HL-60/S4 treated with phorbol 12-myristate 13-acetate at 8.2 ng/mL for 4 days and 3 days (cell line): ENCODE measurements around the gene LDB1.

Experiments
- in situ Hi-C: fragments of 300-500 bp; cut with MboI; formaldehyde crosslinking; loops from 2 replicates; pipeline ENCODE4 v1.15.0; 2022; ENCODE audit warnings: low sequenced_read_pairs

Gene LDB1

DNA sequence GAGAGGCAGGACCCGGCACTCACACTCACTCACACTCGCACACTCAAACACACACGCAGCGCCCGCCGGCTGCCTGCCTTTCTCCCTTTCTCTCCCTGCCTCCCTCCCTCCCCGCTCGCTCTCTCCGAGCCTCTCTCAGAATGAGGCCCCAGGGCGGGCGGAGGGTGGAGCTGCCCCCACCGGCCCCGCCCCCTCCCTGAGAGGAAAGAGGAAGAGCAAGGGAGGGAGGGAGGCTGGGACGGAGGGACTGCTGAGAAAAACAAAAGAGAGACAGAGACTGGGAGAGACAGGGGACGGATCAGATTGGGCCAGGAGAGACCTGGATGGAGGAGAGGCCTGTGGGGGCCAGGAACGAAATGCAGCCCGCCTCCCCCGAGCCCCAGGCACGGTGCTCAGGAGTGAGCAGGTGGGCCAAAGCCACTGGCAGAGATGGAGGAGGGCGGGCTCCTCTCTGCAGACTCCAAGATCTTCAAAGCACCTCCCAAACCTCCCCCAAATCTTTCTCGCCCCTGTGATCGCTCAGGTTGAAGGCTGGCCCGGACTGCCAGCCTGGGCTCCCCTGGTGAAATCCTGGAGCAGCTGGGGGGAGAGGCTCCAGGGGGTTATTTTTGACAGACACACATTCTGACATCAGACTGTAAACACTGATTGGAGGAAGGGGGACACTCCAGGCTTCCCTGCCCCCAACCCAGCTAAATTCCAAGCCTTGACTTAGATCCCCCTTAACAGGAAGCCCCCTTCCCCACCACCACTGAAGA, 5.1 kb downstream of the LDB1 start:
- in situ Hi-C loops: no loop called here

DNA sequence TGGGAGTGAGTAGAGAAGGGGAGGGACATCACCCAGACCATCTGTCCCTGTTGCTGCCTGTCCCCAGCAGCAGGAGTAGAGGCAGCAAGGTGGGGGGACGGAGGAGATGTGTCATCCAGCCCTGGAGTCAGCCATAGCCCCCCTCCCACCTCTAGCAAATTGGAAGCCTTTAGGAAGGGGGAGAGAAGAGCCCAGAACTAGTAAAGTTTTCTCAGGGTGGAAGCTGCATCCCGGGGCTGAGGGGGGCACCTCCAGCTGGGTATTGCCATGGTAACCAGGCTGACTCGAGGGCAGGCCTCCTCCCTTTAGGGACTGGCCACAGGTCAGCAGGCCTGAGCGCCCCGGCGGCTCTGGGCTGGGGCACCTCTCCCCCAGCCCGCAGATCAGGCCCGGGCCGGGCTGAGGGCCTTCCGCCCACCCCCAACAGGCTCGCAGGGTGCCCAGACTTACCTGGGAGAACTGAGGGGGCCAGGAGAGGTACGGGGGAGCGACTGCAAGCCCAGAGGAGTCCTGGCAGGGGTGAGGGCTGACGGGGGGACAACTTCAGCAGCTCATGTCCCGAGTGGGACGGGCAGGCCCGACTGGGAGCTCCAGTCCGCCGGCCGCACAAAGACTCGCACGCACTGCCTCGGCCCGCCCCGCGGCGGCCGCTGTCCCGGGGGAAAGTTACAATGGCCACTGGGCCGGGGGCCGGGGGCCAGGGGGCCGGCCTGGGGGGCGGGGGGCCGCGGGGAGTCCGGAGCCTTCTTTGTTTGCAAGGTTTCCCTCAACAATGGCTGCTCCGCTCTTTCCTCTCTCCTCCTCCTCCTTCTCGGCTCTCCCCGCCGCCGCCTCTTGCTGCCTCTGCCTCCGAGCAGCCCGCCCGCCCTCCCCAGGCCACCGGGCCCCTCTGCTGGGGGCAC, 6.0 kb downstream of the LDB1 start:
- in situ Hi-C loops: no loop called here

DNA sequence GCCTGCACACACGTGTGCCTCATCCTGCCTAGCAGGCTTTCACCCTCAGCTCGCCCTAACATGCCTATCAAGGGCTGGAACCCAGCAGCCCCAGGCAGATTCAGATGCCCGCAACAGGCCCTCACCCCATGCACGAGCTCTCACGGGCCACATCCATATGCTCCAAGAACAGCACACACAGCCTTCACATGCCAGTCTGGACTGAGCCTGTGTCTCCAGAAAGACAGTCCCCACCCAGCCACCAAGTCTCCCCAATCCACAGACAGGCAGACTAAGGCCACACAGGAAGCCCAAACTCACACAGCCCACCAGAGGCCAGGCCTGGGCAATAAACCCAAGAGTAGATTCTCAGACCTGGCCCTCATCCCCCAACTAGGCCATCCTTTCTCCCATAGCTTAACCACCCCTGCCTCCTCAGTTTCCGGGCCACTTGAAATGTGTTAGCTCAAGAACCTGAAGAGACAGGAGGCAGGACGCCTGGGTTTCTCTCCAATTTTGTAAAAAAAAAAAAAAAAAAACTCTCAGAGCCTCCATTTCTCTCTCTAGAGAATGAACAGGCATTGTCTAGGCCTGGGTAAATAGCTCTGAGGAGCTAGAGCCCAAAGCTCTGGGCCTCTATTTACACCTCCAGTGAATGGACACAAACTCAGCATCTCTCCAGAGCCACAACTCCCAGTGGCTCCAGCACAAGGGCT, 6.8 kb downstream of the LDB1 start:
- in situ Hi-C loops: no loop called here

DNA sequence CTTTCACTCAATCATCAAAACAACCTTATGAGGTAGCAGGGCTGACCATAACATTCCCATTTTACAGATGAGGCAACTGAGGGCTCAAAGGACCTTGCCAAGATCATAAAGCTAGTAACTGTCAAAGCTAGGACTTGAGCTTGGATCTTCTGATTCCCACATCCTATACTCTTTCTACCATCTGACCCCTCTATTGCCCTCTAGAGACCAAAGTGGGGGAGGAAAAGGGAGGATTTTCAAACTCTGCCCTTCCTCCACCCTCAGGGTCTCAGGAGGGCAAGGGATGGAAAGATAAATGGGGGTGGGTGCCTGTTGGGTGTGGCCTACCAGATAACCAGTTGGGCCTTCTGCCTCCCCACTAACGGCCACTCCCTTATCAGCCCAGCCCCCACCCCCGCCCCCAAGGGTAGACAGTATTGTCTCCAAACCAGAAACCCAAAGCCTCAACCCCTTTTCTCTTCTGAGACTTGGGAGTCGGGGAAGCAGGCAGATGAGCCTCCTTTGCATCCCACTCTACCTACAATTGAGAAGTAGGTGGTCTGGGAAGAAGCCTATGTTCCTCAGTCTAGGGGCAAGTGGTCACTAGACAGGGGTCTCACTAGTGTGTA, 7.9 kb downstream of the LDB1 start:
- in situ Hi-C loops: no loop called here

DNA sequence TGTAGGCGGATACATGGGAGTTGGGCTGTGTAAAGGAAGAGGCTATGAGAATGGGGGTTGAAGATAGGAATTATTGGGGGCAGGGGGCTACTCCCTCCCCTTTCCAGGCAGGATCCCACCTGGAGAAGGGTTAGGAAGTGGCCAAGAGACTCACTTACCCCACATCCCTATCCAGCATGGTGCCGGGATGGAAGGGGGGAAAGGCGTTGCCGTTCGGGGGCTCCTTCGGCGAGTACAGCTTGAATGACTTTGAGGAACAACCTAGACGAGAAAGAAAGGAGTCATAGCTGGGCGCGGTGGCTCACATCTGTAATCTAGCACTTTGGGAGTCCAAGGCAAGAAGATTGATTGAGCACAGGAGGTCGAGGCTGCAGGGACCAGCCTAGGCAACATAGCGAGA, 8.9 kb downstream of the LDB1 start:
- in situ Hi-C loops: no loop called here

DNA sequence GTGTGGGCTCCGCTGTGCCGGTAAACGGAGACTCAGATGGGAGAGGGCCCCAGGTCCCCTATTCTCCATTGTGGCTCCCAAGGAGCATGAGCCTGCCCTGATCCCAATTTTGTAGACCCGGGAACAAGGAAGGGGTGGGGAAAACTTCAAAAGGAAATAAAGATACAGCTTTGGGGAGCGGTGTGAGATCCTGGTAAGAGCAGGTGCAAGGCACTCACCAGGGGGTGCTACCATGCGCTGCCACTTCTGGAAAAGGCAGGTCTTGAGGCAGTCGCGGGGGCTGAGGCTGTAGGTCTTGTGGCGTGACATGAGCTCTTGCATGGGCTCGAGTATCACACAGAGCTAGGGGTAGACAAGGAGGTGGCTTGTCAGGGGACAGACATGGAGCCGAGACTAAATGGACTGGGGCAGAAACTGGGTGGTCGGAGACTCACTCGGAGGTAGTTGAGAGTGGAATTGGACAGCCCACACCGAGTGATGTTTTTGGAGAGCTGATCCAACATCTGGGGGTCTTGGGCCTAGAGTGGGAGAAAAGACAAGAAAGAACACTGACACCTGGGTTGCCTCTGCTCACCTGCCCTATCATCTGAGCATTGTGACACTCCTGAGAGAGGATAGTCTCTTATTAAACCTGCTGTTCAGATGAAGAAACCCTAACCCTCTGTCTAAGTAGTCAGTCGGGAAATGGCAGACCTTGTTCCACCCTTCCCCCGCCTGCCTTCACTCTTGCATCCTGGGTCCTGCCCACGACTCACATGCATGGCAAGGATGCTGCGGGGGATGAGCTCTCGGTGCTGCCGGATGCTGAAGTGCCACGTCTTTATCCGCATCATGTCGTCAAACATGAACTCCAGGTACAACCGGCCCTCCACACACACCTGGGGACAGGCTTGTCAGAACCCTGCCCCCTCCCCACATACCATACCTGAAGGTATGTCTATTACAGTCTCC, 10.7 kb downstream of the LDB1 start:
- in situ Hi-C loops: no loop called here

DNA sequence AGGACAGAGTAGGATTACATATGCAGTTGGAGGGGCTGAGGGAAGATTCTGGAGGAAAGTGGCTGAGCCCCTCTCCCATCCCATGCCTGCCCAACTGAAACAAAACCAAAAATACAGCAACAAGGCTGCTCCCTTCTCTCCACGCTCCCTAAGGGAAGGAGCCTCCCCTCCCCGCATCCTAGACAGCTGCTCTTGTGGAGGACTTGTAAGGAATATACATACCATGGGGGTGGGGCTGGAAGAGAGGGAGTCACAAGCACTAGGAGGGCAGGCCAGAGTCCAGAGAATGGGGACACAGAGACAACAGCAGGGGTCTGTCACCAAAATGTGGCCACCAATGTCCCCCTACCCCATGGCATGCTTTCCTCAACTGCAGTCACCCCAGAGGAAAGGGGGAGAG, 13.2 kb downstream of the LDB1 start:
- in situ Hi-C loops: no loop called here

DNA sequence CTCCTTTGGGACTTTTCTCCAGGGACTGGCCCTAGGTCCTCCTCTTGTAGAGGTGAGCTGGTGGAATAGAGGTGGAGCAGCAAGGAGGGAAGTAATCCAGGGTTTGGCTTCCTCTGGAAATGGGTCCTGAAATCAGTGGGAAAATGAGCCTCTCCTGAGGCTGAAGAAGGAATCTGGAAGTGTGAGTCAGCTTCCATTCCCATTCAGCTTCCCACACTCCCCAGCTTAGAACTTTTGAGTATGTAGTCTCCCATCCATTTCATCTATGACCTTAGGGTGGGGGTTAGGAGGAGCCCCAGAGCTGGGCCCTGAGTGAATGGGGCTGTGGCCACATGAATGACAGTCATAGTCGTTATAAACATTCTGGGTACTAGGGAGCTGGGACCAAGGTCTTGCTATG, 17.7 kb downstream of the LDB1 start:
- in situ Hi-C loops: no loop called here

DNA sequence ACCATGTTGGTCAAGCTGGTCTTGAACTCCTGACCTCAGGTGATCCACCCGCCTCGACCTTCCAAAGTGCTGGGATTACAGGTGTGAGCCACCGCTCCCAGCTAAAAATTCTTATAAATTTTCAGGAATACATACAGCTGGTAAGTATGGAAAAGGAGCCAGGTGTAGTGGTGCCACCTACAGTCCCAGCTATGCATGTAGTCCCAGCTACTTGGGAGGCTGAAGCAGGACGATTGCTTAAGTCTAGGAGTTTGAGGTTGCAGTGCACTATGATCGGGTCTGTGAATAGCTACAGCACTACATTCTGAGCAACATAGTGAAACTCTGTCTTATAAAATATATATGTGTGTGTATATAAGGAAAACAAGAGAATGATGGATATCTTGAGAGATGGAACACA, 19.0 kb downstream of the LDB1 start:
- in situ Hi-C loops: no loop called here

DNA sequence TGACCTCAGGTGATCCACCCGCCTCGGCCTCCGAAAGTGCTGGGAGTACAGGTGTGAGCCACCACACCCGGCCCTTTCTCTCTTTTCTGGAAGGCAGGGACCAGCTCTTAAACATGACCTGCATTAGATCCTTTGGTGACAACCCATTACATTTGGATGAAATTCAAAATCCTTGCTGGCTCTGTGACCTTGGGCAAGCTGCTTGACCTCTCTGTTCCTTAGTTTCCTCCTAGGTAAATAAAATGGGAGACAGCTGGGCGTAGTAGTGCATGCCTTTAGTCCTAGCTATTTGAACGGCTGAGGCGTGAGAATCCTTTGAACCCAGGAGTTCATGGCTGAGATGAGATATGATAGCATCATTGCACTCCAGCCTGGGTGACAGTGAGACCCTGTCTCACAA, 23.7 kb downstream of the LDB1 start:
- in situ Hi-C loops: no loop called here

DNA sequence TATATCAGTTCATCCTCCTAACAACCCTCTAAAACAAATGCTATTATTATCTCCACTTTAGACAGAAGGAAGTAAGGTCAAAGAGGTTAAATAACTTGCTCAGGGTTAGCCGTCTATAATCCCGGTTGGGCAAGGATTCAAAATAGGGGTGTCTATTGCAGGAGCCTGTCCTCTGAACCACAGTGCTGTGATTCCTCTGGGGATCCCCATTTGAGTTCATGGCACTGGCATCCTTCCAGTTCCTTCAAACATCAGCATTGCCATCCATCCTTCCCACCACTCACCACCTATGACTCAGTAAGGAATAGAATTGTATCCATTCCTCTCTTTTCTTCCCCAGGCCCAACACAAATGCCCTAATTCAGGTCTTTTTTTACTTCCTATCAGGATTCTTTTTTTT, 29.4 kb downstream of the LDB1 start:
- in situ Hi-C loops: no loop called here

DNA sequence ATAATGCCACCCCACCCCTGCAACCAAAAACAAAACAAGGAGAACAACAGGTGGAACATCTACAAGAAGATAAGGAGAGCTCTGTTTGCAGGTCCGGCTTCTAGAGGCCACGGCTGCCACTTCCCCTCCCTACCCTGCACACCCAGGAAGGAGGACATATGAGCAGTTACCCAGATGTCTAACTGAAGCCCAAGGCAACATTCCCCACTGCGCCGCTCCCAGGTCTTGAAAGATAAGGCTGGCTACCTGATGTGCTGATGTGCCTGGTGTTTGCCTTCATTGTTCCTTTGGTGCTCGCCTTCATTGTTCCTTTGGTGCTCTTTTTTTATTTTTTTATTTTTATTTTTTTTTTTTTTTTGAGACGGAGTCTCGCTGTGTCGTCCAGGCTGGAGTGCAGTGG, 34.0 kb downstream of the LDB1 start:
- in situ Hi-C loops: no loop called here

DNA sequence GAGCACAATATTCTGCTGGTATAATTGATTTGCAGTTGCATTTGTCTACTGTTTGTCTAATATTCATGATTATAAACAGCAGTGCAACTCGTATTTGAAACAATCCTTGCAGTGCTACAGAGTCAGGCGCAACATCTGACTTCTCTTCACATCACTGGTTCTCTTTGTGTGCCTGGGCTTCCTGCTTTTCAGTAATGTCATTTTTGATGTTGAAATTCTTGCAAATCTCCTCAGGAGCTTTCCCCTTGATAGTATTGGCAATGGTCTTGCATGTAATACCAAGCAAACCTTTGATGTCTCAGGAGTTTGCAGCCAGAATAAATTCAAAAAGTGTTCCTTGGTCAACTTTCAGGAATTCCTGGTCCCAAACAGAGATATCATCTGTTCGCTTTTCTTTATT, 34.8 kb downstream of the LDB1 start:
- in situ Hi-C loops: no loop called here

DNA sequence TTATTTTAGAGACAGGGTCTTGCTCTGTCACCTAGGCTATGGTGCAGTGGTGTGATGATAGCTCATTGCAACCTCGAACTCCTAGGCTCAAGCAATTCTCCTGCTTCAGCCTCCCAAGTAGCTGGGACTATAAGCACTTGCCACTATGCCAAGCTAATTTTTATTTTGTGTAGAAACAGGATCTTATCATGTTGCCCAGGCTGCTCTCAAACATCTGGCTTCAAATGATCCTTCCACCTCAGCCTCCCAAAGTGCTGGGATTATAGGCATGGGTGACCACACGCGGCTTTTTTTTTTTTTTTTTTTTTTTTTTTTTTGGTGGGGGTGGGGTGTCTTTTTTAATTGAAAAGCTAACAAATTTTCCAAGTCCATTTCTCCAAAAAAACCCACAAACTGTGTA, 36.6 kb downstream of the LDB1 start:
- in situ Hi-C loops: no loop called here

DNA sequence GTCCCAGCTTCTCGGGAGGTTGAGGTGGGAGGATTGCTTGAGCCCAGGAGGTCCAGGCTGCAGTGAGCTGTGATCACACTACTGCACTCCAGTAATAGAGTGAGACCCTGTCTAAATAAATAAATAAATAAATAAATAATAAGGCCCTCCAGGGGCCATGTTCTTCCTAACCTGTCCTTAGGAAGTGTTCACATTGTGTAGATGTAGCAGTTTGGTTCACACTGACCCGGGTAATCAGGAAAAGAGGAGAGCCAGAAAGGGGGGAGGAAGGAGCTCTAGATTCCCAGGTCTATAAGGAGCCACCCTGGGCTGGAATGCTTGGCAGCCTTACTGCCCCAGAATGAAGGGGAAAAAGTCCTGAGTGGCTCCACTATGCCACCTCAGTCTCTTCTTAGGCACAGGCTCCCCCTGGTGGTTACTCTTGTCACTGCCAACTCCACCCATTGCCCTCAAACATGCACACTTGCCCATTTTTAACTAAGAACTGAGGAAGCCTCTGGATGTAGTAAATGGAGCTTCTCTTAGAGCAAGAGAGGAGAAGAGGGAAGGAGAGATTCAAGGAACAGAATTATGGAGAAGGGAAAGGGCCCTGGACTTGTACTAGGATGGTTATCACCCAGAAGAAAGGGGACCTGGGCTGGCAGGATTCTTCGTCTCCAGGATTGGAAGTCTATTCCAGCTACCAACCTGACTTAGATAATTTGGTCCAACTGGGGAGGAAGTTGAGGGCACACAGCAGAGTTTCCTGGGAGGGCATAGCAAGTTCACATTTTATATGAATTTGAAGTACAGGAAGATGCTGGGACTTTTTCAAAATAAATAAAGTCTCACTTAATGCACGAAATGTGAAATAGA, 47.3 kb downstream of the LDB1 start:
- in situ Hi-C loops: no loop called here

DNA sequence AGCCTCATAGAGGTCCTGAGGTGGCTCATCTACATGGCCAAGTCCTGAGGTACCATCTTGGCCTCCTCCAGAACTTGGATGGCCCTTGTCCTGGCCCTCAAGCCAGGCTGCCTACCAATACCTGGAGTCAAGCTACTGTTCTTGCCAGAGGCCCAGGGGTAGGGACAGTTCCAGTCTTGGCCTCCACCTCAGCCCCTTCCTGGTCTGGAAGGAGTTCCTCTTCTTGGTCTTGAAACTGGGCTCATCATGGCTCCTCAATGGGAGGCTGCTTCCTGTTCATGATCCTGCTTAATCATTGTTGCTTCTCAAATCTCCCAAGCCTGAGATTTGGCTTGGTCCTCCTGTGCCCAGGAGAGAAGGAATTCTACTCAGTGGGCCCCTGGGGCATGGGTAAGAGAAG, 51.1 kb downstream of the LDB1 start:
- in situ Hi-C loops: no loop called here

DNA sequence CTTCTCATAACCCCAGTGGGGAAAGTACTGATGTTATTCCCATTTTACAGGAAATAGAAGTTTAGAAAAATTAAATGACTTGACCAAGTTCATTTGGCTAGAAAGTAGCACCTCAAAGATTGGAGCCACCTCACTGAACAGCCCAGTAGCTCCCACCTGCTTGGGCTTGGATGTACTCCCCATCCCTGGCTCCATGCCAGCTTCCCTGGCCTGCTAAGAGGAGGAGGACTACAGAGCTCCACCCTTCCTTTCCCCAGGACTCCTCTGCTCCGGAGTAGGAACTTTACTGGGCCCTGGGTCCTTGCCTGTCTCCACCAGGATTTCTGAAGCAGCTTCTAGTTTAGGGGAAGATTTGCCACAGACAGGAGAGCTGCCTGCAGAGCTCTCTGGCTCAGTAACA, 52.0 kb downstream of the LDB1 start:
- in situ Hi-C loops: no loop called here

DNA sequence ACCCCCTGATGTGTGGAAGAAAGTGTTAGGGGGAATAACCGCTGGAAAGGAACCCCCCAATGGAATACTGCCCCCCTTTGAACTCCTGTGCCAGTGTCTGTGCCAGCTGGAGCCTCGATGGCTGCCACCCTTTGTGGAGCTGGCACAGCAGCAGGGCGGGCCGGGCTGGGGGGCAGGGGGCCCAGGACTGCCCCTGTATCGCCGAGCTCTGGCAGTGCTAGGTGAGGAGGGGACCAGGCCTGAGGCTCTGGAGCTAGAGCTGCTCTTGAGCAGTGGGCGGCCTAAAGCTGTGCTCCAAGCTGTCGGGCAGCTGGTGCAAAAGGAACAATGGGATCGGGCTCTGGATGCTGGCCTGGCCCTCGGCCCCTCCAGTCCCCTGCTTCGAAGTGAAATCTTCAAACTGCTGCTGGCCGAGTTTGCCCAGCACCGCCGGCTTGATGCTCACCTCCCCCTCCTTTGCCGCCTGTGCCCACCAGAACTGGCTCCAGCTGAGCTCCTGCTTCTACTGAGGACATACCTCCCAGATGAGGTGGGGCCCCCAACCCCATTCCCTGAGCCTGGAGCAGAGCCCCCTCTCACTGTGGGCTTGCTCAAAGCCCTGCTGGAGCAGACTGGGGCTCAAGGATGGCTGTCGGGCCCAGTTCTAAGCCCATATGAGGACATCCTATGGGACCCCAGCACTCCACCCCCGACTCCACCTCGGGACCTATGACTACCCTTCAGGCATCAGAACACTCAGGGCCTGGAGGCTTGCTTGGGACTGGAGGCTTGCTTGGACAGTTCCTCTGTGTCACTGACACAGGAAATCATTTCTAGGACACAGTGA, 52.9 kb downstream of the LDB1 start:
- in situ Hi-C loops: no loop called here
